MM.1S (cell line): ENCODE data around the gene RBPMS2.

Source experiments
- CTCF ChIP-seq: fragments of 300-600 bp; sonication (generic); IDR thresholded peaks from 2 replicates; pipeline ENCODE4 v1.5.1; 2016; ENCODE audit warnings: antibody characterized with exemption, low read length, mixed read lengths
- EZH2 ChIP-seq: fragments of 300-600 bp; sonication (generic); optimal IDR thresholded peaks from 2 replicates; pipeline ENCODE3; 2017; ENCODE audit warnings: low read depth, mild to moderate bottlenecking, antibody characterized with exemption, low read length, mixed read lengths
- EZH2phosphoT487 ChIP-seq: fragments of 300-600 bp; sonication (generic); IDR thresholded peaks from 2 replicates; pipeline ENCODE4 v1.6.1; 2018; ENCODE audit warnings: antibody characterized with exemption, low read length

GRCh38 chr15:64691896-64692565, 83.4 kb downstream of the RBPMS2 start:
- TF ChIP-seq EZH2 (no peak), CTCF (no peak), EZH2phosphoT487 (no peak)
